GM21723 (cell line): ENCODE measurements around the gene AKAP9.
"Not testable (repeated sequence)": the region's sequence is repeated elsewhere in the genome, so short reads cannot be mapped to it uniquely, and the experiment has no call there.

Experiments used
- ATAC-seq: cut with Tn5 transposase; IDR thresholded peaks from one replicate; pipeline ENCODE4 v1.9.1; 2021; ENCODE audit warnings: mild to moderate bottlenecking, moderate library complexity; ENCODE audit not compliant: unreplicated experiment

The AKAP9 gene

DNA sequence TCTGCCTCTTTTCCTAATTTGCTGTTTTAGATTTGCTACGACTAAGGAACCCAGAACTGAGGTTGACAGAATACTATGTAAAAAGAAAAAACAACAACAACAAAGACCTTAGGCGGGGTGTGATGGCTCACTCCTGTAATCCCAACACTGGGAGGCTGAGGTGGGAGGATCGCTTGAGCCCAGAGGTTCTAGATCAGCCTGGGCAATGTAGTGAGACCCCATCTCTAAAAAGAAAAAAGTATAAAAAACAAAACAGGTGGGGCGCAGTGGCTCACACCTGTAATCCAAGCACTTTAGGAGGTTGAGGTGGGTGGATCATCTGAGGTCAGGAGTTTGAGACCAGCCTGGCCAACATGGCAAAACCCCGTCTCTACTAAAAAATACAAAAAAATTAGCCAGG is 4.3 kb downstream of the AKAP9 start:
- not testable (repeated sequence) for ATAC-seq

DNA sequence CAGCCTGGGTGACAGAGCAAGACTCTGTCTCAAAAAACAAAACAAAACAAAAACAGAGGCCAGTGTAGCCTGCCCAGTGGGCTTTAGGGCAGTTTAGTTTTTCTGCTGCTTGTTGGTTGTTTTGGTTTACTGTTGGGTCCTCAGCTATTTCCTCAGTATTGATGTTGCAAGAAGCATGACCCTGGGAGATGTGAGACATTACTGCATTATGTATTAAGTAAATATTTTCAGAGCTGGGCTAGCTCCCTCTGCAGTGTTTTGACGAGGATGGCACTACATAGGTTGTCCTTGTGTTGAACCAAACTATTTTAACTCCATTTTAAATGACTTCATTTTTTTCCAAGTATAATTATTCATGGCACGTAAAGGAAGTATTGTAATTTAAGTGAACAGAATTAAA is 4.8 kb downstream of the AKAP9 start:
- no peak for ATAC-seq

DNA sequence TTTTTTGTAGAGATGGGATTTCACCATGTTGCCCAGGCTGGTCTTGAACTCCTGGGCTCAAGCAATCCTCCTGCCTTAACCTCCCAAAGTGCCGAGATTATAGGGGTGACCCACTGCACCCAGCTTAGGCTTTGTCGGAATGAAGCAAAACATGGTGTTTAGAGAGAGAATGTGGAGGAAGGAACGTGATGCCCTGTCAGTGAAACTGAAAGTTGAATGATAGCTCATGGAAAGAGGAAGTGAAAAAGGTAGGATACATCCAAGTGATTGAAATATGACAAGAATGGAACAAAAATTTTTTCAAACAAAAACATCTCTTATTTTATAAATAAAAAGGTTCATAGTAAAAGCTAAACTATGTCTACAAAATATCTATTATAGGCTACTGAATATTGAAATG is 5.9 kb downstream of the AKAP9 start:
- ATAC-seq: no peak

DNA sequence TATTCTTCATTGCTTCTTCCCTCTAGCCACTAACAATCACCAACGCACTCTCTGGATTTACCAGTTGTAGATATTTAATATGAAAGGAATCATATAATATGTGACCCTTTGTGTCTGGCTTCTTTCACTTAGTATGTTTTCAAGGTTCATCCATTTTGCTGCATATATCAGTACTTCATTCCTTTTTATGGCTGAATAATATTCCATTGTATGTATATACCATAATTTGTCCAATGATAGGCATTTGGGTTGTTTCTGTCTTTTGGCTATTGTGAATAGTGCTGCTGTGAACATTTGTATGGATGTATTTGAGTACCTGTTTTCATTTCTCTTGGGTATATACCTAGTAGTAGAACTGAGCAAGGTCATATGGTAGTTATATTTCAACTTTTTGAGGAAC is 7.3 kb downstream of the AKAP9 start:
- ATAC-seq: no peak

DNA sequence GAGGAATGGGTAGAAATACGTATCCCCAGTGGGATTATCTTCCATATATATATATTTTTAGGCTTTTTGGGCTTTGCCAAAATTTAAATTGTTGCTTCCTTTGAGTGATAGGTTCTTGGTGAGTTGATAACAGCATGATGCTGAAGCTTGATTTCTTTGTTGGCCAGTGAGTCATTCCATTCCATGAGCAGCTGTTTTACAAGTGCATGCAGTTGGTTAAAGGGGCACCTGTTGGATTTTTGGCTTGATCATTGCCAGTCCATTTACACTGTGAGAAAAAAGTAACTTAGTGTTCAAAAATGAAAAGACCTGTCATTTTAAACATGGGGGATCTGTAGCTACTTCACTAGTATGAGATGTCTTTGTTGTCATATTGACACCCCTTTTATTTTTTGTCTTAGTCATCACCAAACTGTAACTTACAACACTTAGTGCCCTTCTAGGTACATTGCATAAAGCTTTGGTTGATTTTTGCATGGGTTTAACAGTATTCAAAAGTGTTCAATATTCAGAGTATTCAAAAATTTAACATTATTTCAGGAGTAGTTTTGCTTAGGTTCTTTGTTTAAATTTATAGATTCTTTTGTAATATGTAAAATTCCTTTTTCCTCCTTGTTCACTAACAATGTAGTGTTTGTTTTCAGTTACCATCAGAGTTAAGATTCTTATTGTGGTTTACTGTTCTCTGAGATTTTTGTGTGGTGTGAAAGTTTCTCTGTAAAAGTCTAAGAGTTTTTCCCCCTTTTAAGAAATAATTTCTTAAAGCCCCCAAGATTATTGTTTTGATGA is 8.8 kb downstream of the AKAP9 start:
- peak; percentile 50 for ATAC-seq

DNA sequence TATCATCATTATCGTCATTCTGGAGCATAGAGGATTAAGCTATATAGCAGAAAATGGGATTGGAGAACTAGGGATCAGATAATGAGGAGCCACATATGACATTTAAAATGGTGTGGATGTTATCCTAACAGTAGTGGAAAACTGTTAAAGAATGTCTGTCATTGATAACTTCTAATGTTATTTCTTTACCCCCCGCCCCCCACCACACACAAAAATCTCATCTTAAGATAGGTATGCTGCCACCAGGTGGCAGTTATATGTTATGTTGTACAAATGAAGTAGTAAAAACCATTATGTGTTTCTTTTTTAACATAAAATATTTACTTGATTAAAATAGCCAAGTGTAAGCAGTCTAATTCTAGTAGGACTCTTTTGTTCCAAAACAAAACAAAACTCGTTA is 13.0 kb downstream of the AKAP9 start:
- no peak for ATAC-seq

DNA sequence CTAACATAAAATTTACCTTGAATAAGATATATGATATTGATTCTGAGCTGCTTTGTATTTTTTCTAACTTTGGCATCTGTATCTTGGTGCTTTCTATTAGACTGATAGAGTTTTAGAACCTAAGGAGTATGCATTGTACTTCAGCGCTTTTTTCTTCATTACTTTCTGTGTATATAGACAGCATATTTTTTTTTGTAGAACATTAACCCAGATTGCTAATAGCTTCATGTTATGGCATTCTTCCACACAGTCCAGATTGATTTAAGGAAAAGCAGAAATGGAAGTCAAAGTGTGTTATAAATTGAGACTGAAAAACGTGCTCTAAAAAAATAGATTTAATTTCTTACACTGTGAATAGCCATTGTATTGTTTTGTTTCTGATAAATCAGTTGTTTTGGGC is 15.8 kb downstream of the AKAP9 start:
- not testable (repeated sequence) for ATAC-seq

DNA sequence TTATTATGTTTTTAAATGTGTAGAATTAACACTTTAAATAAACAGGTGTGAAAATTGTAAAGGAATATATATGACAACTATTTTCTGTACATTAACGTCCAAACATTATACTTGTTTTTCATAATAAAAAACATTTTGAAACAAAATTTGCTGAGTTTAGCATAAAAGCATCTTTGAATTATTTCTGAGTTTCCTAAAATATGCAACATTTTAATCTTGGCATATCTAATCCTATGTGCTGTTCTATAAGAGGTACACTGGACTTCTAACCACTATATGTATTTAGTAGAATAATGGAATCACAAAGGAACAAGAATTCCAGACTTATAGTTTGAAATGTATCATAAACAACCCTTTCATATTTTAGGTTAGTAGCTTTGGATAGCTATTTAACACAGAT is 16.6 kb downstream of the AKAP9 start:
- no peak for ATAC-seq

DNA sequence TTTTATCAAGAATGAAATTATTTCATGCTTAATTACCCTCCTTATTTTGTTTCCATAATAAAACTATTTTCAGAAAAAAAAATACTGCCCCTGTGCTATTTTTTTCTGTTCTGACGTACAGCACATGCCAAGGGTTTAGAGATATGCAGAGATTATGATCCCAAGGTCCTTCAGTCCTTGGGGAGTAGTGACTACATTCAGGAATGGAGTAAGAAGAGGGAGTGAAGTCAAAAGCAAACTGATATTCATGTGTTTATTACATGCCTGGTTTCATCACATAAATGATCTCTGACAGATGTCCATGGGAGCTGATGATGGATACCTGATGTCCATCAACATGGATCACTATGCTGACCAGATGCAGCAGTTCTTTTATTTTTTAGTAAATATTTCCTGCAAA is 17.2 kb downstream of the AKAP9 start:
- ATAC-seq: no peak

DNA sequence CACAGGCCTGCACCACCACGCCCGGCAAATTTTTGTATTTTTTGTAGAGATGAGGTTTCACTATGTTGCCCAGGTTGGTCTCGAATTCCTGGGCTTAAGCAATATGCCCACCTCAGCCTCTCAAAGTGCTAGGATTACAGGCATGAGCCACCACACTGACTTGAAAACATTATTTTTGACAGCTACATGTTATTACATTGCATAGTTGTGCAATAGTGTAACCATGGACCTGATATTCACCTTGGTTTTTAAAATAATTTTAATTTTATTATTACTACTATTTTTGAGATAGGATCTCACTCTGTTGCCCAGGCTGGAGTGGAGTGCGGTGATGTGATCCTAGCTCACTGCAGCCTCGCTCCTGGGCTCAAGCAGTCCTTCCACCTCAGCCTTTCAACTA is 18.4 kb downstream of the AKAP9 start:
- ATAC-seq: no peak

DNA sequence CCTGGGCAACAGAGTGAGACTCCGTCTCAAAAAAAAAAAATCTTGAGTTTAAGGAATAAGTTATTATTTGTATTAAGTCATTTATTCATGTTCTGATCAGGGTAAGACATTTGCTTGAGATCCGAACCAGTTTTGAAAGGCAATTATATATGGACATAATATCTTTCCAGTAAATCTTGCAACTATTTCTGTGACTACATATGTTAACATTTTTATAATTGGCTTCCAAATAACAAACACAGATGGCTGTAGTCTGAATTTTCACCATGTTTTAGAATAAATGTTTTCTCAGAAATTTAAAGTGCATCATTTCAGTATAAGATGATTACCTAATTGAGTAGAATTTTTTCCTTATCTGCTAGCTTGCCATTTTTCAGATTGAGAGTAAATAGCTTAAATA is 21.2 kb downstream of the AKAP9 start:
- no peak for ATAC-seq

DNA sequence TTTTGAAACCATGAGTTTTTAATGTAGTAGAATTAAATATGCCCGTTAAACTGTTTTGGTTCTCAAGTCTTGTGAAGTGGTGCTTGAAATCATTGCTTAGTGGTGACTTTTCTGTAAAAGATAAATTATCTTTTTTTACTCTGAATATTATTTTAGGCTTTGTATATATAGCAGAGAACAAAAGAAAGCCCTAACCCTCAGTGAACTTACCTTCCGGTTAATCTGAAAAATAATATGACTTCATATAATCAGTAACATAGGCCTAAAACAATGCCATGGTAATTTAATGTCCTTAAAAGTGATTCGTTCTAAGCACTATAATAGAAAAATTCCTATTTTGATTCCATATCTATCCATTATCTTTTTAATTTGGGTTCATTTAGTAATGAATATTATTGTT is 21.8 kb downstream of the AKAP9 start:
- ATAC-seq: no peak

DNA sequence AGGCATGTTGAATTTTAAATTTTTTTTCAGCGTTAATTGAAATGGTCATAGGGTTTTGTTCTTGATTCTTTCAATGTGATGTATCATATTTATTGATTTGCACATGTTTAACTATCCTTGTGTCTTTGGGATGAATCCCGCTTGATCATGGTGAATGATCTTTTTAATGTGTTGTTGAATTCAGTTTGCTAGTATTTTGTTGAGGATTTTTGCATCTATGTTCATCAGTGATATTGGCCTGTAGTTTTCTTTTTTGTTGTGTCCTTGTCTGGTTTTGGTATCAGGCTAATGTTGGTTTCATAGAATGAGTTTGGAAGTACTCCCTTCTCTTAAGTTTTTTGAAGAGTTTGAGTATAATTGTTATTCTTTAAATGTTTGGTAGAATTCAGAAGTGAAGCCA is 26.9 kb downstream of the AKAP9 start:
- ATAC-seq: not testable (repeated sequence)

DNA sequence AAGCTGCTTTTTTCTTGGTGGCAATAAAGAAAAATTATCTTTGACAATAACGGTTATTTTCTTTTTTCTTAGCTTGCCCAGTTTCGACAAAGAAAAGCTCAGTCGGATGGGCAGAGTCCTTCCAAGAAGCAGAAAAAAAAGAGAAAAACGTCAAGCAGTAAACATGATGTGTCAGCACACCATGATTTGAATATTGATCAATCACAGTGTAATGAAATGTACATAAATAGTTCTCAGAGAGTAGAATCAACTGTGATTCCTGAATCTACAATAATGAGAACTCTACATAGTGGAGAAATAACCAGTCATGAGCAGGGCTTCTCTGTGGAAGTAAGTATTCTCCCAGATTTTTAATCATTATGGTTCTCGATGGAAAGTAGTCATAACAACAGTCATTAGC is 33.0 kb downstream of the AKAP9 start:
- ATAC-seq: no peak

DNA sequence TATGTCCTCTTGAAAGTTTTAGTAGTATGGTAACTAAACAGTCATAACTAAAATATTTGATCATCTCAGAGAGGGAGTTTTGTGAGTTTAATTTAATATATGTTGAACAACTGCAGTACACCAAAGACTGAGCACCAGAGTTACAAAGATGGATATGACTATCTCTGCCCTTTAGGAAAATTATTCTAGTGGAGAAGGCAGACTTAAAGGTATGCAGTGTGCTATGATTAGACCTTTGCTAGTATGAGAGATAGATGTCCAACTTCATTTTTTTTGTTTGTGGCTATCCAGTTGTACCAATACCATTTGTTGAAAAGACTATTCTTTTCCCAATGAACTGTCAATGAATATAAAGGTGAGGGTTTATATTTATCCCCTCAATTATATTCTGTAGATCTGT is 33.4 kb downstream of the AKAP9 start:
- no peak for ATAC-seq

DNA sequence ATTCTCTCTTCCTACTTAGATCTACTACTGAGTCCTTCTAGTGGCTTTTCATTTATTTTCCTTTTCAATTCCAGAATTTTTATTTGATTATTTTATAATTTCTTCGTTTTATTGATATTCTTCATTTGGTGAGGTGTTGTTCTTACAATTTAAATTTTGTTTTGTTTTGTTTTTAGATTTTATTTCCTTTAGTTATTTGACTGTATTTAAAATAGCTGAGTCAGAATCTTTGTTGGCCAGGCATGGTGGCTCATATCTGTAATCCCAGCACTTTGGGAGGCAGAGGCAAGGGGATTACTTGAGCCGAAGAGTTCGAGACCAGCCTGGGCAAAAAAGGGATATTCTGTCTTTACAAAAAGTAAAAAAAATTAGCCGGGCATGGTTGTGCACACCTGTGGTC is 36.1 kb downstream of the AKAP9 start:
- no peak for ATAC-seq

DNA sequence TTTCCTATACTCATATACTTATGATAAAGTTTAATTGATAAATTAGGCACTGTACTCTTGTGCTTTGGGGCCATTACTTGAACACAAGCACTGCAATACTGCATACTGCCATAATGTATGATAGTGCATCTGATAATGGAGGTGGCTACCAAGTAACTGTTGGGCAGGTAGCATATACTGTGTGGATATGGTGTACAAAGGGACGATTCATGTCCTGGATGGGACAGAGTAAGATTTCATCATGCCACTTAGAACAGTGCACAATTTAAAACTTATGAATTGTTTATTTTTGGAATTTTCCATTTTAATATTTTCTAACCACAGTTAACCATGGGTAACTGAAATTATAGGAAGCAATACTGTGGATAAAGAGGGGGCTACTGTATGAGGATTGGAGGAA is 38.9 kb downstream of the AKAP9 start:
- ATAC-seq: no peak

DNA sequence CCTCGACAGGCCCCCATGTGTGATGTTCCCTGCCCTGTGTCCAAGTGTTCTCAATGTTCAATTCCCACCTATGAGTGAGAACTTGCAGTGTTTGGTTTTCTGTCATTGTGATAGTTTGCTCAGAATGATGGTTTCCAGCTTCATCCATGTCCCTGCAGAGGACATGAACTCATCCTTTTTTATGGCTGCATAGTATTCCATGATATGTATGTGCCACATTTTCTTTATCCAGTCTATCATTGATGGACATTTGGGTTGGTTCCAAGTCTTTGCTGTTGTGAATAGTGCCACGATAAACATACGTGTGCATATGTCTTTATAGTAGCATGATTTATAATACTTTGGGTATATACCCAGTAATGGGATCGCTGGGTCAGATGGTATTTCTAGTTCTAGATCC is 41.7 kb downstream of the AKAP9 start:
- not testable (repeated sequence) for ATAC-seq

DNA sequence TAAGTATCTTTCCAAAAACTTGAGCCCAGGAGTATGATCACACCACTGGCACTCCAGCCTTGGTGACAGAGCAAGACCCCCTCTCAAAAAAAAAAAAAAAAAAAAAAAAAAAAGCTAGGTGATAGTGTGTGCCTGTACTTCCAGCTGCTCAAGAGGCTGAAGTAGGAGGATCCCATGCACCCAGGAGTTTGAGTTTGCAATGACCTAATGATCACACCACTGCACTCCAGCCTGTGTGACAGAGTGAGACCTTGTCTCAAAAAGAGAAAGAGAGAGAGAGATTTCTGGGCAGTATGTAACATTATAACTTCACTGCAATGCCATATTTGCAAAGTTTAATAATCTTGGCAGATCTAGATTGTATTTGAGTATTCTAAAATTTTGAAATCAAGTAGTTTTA is 47.6 kb downstream of the AKAP9 start:
- no peak for ATAC-seq

DNA sequence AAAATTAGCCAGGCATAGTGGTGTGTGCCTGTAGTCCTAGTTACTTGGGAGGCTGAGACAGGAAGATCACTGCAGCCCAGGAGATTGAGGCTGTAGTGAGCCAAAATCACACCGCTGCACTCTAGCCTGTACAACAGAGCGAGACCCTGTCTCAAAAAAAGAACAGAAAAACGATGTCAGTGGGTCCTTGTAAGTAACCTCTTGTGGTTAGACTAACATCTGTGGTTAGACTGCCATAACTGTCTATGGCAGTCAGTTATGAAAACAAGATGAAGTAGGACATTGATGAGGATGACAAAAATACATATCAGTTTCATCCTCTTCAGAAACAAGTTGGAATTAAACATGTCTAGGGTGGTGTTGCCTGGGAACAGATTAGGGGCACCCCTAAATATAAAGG is 53.3 kb downstream of the AKAP9 start:
- peak; percentile 61 for ATAC-seq

DNA sequence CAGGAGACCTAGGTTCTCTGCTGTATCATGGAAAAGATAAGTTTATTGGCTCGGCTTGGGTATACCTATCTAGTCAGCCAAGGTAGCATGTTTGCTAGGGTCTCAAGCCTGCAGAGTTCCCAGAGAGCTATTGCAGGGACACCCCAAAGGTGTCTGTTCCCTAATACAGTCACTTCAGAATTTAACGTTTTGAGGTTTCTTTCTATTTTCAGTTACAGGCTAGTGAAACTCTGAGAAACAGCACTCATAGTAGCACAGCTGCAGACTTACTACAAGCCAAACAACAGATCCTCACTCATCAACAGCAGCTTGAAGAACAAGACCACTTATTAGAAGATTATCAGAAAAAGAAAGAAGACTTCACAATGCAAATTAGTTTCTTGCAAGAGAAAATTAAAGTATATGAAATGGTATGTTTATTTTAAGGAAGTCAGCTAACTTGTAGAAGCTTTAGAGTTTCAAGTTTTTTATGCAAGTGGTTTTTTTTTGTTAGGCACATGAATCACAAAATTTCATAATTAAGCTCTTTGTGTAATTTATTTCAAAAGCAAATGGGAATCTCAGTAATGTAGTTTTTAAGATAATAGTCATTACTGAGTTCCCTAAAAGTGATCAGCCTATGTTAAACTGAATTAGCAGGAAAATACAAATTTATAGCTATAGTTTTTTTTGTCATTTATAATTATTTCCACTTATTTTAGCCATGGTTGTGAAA is 54.9 kb downstream of the AKAP9 start:
- peak; percentile 97 for ATAC-seq
